Activated CD8-positive, alpha-beta T cell treated with anti-CD3 and anti-CD28 coated beads for 36 hours (primary cell): Measurements from ENCODE around the gene PPIL6. TPM values are rescaled to one million over a fixed set of nuclear protein-coding genes. Genes with fewer than 3 reads are reported as not detected.

Experiments
- ATAC-seq: fragments of 200-7000 bp; cut with Tn5 transposase; one replicate; pipeline ENCODE4 v1.10.0; 2021; ENCODE audit warnings: mild to moderate bottlenecking, moderate library complexity
- CTCF ChIA-PET: fragments of 350-600 bp; sonication (Branson Sonifier 250); formaldehyde crosslinking; loops from one replicate; lab custom pipeline; 2021; ENCODE audit warnings: antibody characterized with exemption; lab: Charles Lee
- POLR2A ChIA-PET: fragments of 350-600 bp; sonication (Branson Sonifier 250); formaldehyde crosslinking; loops from one replicate; lab custom pipeline; 2021; ENCODE audit warnings: antibody characterized with exemption; lab: Charles Lee
- DNase-seq: peaks from one replicate; pipeline ENCODE4 v3.0.0-alpha.2; 2020
- H3K27ac Mint-ChIP-seq: one replicate; pipeline ENCODE4 v1.8.0; 2021; ENCODE audit warnings: mild to moderate bottlenecking, mixed read lengths
- H3K27me3 Mint-ChIP-seq: one replicate; pipeline ENCODE4 v1.8.0; 2021; ENCODE audit warnings: mixed read lengths
- H3K36me3 Mint-ChIP-seq: one replicate; pipeline ENCODE4 v1.8.0; 2021; ENCODE audit warnings: low read depth, mixed read lengths
- H3K4me1 Mint-ChIP-seq: one replicate; pipeline ENCODE4 v1.8.0; 2021; ENCODE audit warnings: low read depth, mixed read lengths
- H3K4me3 Mint-ChIP-seq: one replicate; pipeline ENCODE4 v1.8.0; 2021; ENCODE audit warnings: mild to moderate bottlenecking, moderate library complexity, mixed read lengths
- H3K9me3 Mint-ChIP-seq: one replicate; pipeline ENCODE4 v1.8.0; 2021; ENCODE audit warnings: mixed read lengths
- intact Hi-C: fragments of 100-400 bp; cut with micrococcal nuclease; formaldehyde crosslinking; loops from one replicate; pipeline ENCODE4 v1.10.0; 2022
- total RNA-seq, 2 experiments: library from RNA; stranded (reverse); gene quantifications; one replicate each; pipeline ENCODE4 v1.2.3, GENCODE V29; 2021
- TF ChIP-seq, protein P1 (sequence below): fragments of 200-600 bp; IDR thresholded peaks from one replicate; pipeline ENCODE4 v1.8.0; 2022; ENCODE audit warnings: antibody characterized with exemption, mild to moderate bottlenecking

Gene PPIL6
- total RNA-seq, 2 experiments from 2014 or later, result 0.27 to 0.38 TPM

DNA sequence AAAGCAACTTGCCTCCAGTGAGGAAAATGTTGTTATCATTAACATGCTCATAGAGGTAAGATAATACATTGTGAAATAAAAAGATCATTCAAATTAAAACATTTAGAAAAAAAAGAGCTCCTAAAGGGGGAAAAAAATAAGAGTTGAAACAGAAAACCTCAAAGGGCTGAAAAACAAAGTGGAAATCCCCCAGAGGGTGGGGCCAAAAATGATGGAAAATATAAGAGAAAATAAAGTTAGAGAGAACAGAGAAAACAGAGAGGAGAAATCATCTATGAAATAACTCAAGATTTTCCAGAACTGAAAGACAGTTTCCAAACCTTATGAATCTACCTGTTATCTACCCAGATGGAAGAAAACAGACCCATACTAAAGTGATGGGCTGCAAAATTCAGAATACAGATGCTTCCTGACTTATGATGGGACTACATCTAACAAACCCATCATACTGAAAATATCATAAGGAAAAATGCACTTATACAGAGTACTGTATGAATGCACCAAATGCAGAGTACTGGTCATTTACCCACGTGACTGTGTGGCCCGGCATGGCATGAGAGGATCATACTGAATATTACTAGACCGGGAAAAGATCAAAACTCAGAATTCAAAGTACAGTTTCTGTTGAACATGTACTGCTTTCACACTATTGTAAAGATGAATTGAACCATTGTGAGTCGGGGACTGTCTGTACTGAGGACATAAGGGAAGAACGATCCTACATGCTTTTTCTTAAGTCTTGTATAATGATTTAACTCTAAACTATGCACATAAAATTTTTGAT is 38.6 kb upstream of the PPIL6 start:
- no peaks in the 10 kb centered on the region for H3K9me3 Mint-ChIP-seq
- DNase-seq (peak; percentile 55), ATAC-seq (no peak)
- TF ChIP-seq, protein P1, sequence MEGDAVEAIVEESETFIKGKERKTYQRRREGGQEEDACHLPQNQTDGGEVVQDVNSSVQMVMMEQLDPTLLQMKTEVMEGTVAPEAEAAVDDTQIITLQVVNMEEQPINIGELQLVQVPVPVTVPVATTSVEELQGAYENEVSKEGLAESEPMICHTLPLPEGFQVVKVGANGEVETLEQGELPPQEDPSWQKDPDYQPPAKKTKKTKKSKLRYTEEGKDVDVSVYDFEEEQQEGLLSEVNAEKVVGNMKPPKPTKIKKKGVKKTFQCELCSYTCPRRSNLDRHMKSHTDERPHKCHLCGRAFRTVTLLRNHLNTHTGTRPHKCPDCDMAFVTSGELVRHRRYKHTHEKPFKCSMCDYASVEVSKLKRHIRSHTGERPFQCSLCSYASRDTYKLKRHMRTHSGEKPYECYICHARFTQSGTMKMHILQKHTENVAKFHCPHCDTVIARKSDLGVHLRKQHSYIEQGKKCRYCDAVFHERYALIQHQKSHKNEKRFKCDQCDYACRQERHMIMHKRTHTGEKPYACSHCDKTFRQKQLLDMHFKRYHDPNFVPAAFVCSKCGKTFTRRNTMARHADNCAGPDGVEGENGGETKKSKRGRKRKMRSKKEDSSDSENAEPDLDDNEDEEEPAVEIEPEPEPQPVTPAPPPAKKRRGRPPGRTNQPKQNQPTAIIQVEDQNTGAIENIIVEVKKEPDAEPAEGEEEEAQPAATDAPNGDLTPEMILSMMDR, result no peak
- peak overlapping the region; percentile 80 for H3K27ac Mint-ChIP-seq
- intact Hi-C loops, result no loop called here
- ChIA-PET POLR2A (interaction anchor here (0.5 to 1.6 kb wide), 4 partner anchors 10 to 336 kb away, joined by 3 to 6 read pairs (median 4); partner anchors contain the start of genes CD164 and MICAL1), CTCF (interaction anchor here (1.1 to 1.4 kb wide), 2 partner anchors 10 to 97 kb away, joined by 3 to 4 read pairs; partner anchors contain the start of gene CD164)
- peaks cover 64% of the 10 kb centered on the region for H3K4me1 Mint-ChIP-seq
- no peaks in the 10 kb centered on the region for H3K27me3 Mint-ChIP-seq
- H3K36me3 Mint-ChIP-seq, result peaks cover 71% of the 10 kb centered on the region
- peak overlapping the region; percentile 96 for H3K4me3 Mint-ChIP-seq

DNA sequence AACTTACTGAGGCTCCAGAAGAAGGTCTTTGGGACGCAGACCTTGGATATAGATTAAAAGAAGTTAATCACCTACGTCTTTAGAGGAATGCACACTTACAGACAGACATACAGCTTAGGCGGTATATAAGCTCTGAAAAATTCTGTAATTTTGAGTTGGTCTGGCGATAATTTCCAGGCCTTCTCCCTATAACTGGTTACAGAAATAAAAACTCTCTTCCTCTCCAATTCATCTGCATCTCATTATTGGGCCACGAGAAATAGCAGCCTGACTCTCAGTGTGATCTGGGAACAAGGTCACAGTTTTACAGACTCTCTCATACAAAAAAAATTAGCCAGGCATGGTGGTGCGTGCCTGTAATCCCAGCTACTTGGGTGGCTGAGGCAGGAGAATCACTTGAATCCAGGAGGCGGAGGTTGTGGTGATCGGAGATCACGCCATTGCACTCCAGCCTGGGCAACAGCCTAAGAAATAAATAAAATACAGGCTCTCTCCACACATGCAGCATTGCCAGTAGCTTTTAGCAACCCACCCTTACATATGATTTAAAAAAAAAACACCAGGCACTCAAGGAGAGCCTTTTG is 37.9 kb upstream of the PPIL6 start:
- peaks cover 77% of the 10 kb centered on the region for H3K36me3 Mint-ChIP-seq
- intact Hi-C loops, result no loop called here
- peak overlapping the region; percentile 96 for H3K4me3 Mint-ChIP-seq
- H3K4me1 Mint-ChIP-seq, result peaks cover 64% of the 10 kb centered on the region
- H3K27ac Mint-ChIP-seq, result peak overlapping the region; percentile 80
- TF ChIP-seq, protein P1, result no peak
- CTCF ChIA-PET, result interaction anchor here (1.4 kb wide), 1 partner anchor 9 kb away, joined by 4 read pairs; no protein-coding TSS in a partner anchor
- no peaks in the 10 kb centered on the region for H3K9me3 Mint-ChIP-seq
- POLR2A ChIA-PET, result interaction anchor here (0.8 to 1.6 kb wide), 3 partner anchors 9 to 96 kb away, joined by 3 to 6 read pairs (median 4); partner anchors contain the start of genes CD164 and MICAL1
- ATAC-seq (no peak), DNase-seq (no peak)
- no peaks in the 10 kb centered on the region for H3K27me3 Mint-ChIP-seq

DNA sequence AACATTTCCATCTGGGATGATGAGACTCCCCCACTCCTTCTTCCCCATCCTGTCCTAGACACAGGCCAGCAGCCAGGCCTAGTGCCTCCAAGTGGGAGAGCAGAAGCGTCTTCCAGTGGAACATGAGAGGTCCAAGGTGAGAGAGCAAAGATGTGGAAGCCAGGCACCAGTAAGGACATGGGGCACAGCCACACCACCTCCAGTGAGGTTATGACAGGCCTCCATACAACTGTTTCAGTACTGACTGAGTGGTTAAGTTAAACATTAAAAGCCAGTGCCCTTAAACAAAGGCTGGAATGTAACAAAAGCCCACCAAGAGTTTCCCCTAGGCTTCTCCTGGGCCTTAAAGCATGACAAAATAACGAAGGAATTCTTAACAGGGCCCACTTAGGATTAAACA is 37.3 kb upstream of the PPIL6 start:
- DNase-seq, result no peak

DNA sequence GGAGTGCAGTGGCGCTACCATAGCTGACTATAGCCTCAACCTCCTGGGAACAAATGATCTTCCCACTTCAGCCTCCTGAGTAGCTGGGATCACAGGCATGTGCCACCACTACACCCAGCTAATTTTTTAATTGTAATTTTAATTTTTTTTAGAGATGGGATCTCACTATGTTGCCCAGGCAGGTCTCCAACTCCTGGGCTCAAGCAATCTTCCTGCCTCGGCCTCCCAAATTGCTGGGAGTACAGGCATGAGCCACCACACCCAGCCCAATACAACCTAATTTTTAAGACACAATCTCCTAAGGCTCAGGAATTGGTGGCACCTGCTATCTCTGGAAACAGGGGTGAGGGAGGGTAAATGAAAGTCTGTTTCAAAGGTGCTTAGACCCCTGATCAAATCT is 36.8 kb upstream of the PPIL6 start:
- ChIA-PET CTCF (interaction anchor here (1.1 to 1.5 kb wide), 2 partner anchors 51 to 562 kb away, joined by 3 read pairs; no protein-coding TSS in a partner anchor), POLR2A (interaction anchor here (1.3 to 1.9 kb wide), 2 partner anchors 16 to 22 kb away, joined by 4 read pairs; partner anchors contain the start of gene MICAL1)
- ATAC-seq (no peak), DNase-seq (no peak)
- peak overlapping the region; percentile 69 for H3K27ac Mint-ChIP-seq
- H3K4me3 Mint-ChIP-seq, result peak overlapping the region; percentile 96
- TF ChIP-seq, protein P1, result no peak
- H3K4me1 Mint-ChIP-seq, result peaks cover 75% of the 10 kb centered on the region
- intact Hi-C loops, result no loop called here
- H3K27me3 Mint-ChIP-seq, result no peaks in the 10 kb centered on the region
- peaks cover 86% of the 10 kb centered on the region for H3K36me3 Mint-ChIP-seq
- H3K9me3 Mint-ChIP-seq, result no peaks in the 10 kb centered on the region

More for the DNA sequence above, 37.3 kb upstream of the PPIL6 start:
- no peak for ATAC-seq
- Mint-ChIP-seq H3K36me3 (peaks cover 83% of the 10 kb centered on the region), H3K4me1 (peaks cover 69% of the 10 kb centered on the region), H3K9me3 (no peaks in the 10 kb centered on the region), H3K27me3 (no peaks in the 10 kb centered on the region), H3K4me3 (peak overlapping the region; percentile 96), H3K27ac (peak overlapping the region; percentile 69)
- ChIA-PET CTCF (interaction anchor here (1.4 kb wide), 1 partner anchor 9 kb away, joined by 4 read pairs; no protein-coding TSS in a partner anchor), POLR2A (interaction anchor here (1.6 kb wide), 1 partner anchor 22 kb away, joined by 6 read pairs; the partner anchor contains the start of gene MICAL1)
- TF ChIP-seq, protein P1, result no peak
- intact Hi-C loops, result no loop called here
